GM19468 (cell line): Measurements from ENCODE around the gene LHFPL3.

Source experiments
- ATAC-seq: cut with Tn5 transposase; IDR thresholded peaks from one replicate; pipeline ENCODE4 v1.9.1; 2021; ENCODE audit warnings: mild to moderate bottlenecking, moderate library complexity, moderate number of reproducible peaks; ENCODE audit not compliant: unreplicated experiment; ENCODE audit errors: extremely low read depth

LHFPL3 gene

GRCh38 chr7:104820836-104821535 is 492.6 kb downstream of the LHFPL3 start:
- ATAC-seq = no peak

GRCh38 chr7:104823177-104823576 is 494.8 kb downstream of the LHFPL3 start:
- ATAC-seq = no peak

GRCh38 chr7:104825099-104825498 is 496.7 kb downstream of the LHFPL3 start:
- ATAC-seq = no peak

- ATAC-seq = no peak
Measured at GRCh38 chr7:104826135-104826534, 497.7 kb downstream of the LHFPL3 start.

- no peak for ATAC-seq
Measured at GRCh38 chr7:104836976-104837375, 508.6 kb downstream of the LHFPL3 start.

GRCh38 chr7:104838537-104839299 is 510.3 kb downstream of the LHFPL3 start:
- ATAC-seq = no peak

GRCh38 chr7:104839842-104840241 is 511.4 kb downstream of the LHFPL3 start:
- ATAC-seq = no peak

- ATAC-seq = no peak
Measured at GRCh38 chr7:104841798-104842197, 513.4 kb downstream of the LHFPL3 start.

GRCh38 chr7:104843198-104843597 is 514.8 kb downstream of the LHFPL3 start:
- ATAC-seq = no peak

GRCh38 chr7:104845557-104845956 is 517.2 kb downstream of the LHFPL3 start:
- ATAC-seq = no peak

- no peak for ATAC-seq
Measured at GRCh38 chr7:104846731-104847130, 518.3 kb downstream of the LHFPL3 start.

- ATAC-seq = no peak
Measured at GRCh38 chr7:104848138-104848990, 520.0 kb downstream of the LHFPL3 start.

- no peak for ATAC-seq
Measured at GRCh38 chr7:104850374-104850773, 522.0 kb downstream of the LHFPL3 start.

- no peak for ATAC-seq
Measured at GRCh38 chr7:104851268-104851667, 522.9 kb downstream of the LHFPL3 start.

GRCh38 chr7:104852386-104852785 is 524.0 kb downstream of the LHFPL3 start:
- no peak for ATAC-seq

- no peak for ATAC-seq
Measured at GRCh38 chr7:104855861-104856260, 527.5 kb downstream of the LHFPL3 start.

- ATAC-seq = peak; percentile 35
Measured at GRCh38 chr7:104857458-104858425, 529.3 kb downstream of the LHFPL3 start.

- no peak for ATAC-seq
Measured at GRCh38 chr7:104859754-104860426, 531.5 kb downstream of the LHFPL3 start.

GRCh38 chr7:104861729-104862390 is 533.5 kb downstream of the LHFPL3 start:
- no peak for ATAC-seq
